NCI-H1694 treated with DMSO at 0.1 percent for 48 hours (cell line): ENCODE measurements around the gene SPPL2B.
"Not testable (repeated sequence)": the region's sequence is repeated elsewhere in the genome, so short reads cannot be mapped to it uniquely, and the experiment has no call there.

Source experiments
- DNase-seq: peaks from one replicate; lab custom pipeline; 2025; lab: John Stamatoyannopoulos, UW

Gene SPPL2B

DNA sequence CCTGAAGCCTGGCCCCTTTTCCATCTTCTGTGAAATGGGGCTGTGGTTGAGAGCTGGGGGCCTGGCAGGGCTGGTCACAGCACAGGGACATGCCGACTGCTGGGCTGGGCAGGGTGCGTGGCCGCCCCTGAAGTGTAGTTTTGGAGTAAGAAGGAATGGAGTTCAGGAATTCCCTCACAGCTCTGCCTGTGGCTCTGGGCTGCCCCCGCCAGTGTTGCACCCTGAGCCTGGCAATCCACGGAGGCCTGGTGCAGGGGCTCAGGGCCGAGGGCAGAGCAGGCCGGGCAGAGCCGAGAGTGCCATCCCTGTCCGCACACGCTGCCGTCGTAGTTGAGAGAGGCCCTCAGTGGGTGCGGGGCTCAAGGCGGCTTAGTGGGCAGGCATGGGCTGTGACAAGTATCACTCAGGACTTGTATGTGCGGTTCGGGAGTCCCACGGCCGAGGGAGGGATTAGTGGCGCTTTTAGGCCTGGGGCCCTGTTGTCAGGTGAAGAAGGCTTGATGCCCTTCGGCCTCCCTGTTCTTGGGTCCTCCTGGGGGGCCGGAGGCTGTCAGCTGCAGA, 9.7 kb downstream of the SPPL2B start:
- DNase-seq, result no peak

DNA sequence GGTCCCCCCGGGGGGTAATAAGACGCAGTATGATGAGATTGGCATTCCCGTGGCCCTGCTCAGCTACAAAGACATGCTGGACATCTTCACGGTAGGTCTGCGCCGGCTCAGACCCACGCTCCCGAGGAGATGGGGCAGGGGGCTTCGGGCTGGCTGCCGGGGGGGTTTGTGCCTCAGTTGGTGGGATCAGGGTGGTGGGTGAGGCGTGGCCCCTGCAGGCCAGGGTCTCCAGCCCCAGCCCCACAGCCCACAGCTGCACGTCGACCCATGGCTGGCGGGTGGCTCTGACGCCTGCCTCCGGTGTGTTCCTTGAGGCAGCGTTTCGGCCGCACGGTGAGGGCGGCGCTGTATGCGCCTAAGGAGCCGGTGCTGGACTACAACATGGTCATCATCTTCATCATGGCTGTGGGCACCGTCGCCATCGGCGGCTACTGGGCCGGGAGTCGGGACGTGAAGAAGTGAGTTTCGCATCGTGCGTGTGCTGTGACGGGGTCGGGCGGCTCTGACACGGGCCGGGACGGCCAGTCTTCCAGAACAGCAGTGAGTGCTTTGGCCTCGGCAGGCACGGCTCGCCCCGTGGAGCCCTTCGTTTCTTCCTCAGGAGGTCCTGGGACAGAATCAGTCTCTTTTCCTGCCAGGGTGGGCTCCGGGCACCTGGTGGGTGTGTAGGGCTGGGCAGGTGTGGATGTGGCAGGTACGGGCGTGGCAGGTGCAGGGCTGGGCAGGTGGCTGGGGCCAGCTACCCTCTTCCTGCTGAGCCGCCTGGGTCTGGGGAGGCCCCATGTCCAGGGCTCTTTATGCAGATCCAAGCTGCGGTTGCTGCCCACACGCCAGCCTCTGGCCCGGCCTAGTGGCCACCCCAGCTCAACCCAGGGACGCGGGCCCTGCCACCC, 10.5 kb downstream of the SPPL2B start:
- no peak for DNase-seq

DNA sequence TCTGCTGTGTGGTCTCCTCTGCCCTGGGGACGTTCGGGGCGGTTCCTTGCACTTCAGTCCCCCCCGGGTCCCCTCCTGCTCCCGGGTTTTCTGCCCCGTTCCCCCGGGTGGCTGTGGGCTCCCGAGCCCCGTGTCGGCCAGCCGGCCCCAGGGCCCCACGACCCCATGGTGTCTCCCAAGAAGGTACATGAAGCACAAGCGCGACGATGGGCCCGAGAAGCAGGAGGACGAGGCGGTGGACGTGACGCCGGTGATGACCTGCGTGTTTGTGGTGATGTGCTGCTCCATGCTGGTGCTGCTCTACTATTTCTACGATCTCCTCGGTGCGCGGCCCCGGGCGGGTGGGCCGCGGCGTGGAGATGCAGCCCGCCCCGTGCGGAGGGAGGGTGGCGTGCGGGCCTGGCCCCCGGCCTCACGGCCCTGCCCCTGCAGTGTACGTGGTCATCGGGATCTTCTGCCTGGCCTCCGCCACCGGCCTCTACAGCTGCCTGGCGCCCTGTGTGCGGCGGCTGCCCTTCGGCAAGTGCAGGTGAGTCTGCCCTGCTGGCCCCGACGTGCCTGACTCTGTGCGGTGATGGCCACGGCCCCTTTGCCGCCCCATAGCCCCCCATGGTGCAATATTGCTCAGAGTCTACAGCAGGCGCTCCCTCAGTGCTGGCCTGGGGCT, 11.3 kb downstream of the SPPL2B start:
- DNase-seq, result no peak

DNA sequence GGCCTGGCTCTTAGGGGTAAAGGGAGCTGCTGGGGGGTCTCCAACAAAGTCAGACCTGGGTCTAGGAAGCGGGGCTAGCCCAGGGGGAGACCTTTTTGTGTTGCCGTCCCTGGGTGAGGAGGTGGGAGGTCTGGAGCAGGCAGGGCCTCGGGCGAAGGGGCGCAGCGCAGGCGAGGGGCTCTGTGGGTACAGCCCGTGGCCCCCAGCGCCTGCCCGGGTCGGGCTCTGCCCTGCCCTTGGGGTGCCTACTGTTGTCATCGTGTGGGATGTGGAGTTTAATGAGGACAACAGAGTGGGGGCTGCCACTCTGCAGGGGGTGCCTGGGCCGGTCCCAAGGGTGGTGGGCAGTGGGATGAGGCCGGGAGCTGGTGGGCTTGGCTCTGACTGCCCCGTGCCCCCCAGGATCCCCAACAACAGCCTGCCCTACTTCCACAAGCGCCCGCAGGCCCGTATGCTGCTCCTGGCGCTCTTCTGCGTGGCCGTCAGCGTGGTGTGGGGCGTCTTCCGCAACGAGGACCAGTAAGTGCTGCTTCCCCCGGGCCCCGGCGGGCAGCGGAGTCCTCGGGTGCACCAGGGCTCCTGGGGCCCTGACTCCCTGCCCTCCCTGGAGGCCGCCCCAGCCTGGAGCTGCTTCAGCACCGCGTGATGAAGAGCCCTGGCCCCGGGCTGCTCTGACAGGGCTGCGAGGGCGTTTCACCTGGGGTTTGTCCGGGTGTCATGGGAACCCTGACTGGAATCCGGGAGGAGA, 12.2 kb downstream of the SPPL2B start:
- DNase-seq, result no peak

DNA sequence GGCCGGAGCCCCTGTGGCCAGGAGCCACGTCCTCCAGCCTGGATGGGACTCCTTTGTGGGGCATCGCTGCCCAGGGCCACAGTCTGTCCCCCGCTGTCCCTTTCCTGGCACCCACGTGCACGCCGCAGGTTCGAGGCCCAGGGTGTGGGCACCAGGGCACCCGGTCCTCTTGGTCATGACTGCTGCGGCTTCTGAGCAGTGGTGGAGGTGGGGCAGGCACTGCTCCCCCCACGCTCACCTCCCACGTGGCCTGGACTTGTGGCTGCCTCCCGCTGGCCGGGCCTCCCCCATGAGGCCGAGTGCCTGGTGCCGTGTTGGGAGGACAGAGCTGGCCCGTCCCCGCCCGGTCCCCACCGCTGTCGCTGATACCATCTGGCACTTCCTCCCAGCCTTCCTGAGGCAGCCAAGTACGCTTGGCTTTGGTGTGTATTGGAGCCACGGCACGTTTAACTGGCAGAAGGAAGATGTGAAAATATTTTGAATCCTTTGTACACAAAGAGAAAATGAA, 12.8 kb downstream of the SPPL2B start:
- DNase-seq, result peak; percentile 19

DNA sequence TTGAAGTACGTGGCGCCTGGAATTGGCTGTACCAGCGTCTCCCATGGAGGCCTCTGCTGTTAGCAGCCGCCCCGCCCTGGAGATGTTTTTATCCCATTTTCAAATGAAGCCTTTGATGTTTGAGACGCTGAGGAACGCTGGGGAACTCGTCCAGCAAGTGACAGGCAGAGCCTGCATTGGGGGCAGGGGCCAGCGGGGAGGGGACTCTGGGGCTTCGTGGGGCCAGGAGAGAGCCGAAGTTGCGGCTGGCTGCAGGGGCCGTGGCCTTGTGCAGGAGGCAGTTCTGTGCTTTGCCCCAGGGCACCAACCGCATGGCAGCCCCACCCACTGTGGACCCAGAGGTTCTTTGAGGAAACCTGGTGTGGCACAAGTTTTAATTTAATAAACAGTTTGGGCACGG, 13.5 kb downstream of the SPPL2B start:
- no peak for DNase-seq

DNA sequence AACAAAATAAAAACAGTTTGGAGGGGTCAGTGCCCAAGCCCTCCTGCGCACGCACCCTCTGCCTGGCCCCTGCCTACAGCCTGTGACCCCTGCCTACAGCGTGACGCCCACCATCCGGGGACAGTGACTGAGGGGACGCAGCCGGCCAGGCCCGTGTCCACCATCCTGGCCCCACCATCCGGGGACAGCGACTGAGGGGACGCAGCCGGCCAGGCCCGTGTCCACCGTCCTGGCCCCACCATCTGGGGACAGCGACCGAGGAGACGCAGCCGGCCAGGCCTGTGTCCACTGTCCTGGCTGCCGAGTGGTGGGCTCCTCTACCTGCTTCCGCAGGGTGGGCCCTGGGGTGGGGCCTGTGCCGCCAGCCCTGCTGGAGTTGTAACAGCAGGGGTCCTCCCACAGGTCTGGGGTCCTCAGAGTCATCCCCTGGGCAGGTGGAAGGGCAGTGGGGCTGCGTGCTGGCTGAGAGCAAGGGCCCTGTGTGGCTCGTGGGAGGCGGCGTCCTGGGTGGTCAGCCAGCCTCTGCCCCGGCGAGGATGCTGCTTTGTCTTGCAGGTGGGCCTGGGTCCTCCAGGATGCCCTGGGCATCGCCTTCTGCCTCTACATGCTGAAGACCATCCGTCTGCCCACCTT, 14.3 kb downstream of the SPPL2B start:
- DNase-seq, result no peak

DNA sequence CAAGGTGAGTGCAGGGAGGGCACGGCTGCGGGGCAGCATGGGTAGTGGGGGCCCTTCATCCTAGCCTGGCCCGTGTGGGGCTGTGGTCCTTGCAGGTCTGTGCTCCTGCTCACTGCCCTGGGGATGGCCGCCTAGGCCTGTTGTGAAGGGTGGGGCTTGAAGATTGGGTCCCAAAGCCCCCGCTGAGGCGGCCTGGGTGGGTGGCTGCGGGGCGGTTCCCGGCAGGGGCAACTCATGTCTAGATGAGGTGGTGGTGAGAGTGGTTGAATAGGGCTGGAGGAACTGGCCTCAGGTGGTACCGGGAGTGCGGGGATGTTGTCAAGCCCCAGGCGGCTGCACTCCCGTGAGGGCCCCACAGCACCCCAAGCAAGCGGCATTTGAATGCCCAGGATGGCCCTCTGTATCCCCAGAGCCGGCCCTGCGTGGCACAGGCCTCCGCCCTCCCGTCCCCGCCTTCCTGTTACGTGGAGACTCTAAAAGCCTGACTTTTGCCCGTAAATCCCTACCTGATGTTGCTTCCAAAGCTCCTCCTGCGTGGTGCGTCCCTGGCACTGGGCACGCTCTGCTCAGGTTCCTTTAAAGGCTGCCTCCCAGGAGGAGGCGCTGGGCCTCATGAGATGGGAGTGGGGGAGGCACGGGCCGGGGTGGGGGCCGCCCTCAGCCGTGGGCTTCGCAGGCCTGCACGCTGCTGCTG, 15.0 kb downstream of the SPPL2B start:
- DNase-seq, result no peak

DNA sequence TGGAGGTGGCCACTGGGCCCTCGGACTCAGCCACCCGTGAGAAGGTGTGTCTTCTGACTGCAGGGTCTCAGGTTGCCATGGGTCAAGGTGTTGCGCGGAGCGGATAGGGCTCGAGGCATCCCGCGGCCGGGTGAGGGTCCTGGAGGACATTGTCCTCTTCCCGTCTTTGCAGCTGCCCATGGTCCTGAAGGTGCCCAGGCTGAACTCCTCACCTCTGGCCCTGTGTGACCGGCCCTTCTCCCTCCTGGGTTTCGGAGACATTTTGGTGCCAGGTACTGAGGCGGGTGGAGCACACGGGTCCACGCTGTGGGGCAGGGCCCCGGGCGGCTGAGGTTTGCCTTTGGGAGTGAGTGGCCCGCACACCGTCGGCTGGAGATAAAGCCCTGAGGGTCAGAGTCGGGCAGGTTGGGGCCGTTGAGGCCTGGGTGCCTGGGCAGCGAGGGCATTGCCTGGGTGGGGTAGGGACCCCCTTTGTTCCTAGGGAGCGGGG, 15.9 kb downstream of the SPPL2B start:
- DNase-seq, result no peak

DNA sequence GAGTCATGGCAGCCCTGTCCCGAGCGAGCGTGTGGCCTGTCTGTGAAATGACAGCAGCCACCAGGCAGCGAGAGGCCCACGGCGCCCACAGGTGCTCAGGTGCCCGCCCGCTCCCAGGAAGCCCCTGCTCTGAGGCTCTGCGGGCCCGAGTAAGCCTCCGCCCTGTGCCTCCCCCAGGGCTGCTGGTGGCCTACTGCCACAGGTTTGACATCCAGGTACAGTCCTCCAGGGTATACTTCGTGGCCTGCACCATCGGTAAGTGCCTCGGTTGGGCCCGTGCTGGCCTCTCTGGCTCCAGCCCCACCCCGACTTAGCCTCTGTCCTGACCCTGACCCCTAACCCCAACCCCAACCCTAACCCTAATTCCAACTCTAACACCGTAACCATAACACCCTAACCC, 16.6 kb downstream of the SPPL2B start:
- no peak for DNase-seq

DNA sequence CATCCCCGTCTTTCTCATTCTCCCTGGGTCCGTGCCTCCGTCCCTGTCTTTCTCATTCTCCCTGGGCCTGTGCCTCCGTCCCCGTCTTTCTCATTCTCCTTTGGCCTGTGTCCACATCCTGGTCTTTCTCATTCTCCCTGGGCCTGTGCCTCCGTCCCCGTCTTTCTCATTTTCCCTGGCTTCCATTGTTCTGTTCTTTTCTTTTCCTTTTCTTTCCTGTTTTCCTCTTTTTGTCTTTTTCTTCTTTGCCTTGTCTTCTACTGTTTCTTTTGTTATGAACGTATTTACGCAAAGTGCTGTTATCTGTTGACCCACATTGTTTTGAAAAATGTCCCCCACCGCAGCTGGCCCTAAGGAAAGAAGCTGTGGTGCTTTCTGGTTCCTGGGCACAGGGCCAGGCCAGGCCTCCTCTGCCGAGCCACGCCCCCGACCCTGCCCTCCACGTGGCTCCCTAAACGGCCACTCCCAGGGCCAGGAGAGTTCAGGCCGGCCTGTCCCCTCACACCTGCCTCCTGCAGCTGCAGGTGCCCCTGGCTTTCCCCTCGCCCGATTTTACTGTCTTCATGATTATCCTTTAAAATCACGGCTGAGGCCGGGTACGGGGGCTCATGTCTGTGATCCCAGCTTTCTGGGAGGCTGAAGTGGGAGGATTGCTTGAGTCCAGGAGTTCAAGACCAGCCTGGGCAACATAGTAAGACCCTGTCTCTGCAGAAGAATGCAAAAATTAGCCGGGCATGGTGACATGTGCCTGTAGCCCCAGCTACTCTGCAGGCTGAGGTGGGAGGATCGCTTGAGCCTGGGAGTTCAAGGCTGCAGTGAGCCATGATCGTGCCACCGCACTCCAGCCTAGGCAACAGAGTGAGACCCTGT, 17.5 kb downstream of the SPPL2B start:
- DNase-seq, result no peak

DNA sequence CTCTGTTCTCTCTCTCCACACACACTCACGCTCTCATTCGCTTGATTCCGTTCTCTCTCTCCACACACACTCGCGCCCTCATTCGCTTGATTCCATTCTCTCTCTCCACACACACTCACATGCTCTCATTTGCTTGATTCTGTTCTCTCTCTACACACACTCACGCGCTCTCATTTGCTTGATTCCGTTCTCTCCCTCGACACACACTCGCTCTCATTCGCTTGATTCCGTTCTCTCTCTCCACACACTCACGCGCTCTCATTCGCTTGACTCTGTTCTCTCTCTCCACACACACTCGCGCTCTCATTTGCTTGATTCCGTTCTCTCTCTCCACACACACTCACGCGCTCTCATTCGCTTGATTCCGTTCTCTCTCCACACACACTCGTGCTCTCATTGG, 21.3 kb downstream of the SPPL2B start:
- not testable (repeated sequence) for DNase-seq

DNA sequence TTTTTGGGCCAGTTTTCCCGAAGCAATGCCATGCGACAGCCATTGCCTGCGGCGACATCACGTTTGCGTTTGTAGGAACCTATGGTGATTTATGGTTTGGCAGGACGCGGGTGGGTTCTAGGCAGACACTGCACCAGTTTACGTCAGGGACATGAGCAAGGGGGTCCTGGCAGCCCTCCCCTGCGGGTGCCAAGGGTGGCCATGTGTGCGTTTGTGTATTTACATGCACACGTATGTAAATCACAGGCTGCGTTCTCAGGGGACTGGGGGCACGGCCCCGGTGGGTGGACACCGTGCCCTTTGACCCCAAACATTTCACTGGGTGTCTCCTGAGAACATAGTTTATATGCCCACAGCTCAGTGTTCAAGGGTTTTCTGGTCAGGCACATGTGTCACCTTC, 22.2 kb downstream of the SPPL2B start:
- no peak for DNase-seq

DNA sequence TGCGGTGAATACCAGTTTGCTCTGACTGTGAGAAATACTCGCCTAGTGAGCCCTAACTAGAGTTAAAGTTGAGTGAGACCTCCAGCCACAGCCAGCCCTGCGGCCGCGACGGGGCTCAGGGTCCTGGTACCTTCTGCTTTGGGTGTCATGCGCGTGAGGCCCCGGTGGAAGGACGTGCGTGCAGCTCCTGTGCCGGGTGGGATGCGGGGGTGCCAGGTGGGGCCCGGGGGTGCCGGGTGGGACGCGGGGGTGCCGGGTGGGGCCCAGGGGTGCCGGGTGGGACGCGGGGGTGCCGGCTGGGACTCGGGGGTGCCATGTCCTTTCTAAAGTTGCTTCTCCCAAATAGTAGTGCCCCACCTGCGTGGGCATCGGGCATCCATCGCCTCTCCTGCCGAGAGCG, 23.1 kb downstream of the SPPL2B start:
- DNase-seq, result no peak

DNA sequence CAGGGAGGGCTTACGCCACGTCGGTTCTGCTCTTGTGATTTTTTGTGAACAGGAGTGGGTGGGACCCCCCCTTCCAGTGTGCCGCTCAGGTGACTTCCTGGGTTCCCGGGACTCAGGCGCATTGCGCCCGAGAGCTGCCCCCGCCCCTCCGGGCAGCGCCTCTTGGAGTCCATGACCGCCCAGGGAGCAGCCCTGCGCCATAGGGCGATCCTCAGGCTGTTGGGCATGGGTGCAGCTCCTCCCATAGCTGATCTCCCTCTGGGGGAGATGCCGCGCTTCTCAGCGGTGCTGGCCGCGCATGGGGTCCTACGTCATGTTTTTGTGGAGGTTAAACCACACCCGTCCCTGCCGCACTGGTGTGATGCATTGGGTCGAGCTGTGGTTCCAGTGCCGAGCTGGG, 23.6 kb downstream of the SPPL2B start:
- DNase-seq, result no peak

DNA sequence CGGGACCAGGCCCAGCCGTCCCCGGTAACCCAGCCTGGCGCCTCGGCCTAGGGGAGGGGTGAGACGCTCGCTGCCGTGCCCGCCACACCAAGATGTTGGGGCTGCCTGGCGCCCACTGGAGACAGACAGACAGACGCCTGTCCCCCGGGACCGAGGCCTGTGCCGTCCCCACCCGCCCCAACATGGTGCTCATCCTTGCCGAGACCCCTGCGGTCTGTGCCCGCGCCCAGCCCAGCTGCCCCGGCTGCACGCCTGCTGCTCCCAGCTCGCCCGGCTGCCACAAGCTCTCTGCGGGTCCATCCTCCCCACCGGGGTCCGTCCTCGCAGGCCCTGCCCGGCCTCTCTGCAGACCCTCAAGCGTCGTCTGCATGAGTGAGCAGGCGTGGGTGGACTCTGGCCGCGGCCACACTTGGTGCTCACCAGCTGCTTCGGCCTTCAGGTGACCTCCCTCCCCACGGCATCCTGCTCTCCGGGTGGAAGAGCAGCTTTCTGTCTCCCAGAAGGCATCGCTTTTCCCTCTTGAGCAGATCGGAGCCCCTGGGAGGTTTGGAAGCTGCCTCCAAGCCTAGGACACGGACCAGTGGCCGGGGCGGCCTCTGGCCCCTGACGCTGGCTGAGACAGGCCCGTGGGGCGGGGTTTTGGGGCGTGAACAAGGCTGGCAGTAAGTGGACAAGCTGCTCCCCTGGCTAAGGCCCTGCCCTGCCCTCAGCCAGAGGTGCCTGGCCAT, 24.8 kb downstream of the SPPL2B start:
- DNase-seq, result no peak

DNA sequence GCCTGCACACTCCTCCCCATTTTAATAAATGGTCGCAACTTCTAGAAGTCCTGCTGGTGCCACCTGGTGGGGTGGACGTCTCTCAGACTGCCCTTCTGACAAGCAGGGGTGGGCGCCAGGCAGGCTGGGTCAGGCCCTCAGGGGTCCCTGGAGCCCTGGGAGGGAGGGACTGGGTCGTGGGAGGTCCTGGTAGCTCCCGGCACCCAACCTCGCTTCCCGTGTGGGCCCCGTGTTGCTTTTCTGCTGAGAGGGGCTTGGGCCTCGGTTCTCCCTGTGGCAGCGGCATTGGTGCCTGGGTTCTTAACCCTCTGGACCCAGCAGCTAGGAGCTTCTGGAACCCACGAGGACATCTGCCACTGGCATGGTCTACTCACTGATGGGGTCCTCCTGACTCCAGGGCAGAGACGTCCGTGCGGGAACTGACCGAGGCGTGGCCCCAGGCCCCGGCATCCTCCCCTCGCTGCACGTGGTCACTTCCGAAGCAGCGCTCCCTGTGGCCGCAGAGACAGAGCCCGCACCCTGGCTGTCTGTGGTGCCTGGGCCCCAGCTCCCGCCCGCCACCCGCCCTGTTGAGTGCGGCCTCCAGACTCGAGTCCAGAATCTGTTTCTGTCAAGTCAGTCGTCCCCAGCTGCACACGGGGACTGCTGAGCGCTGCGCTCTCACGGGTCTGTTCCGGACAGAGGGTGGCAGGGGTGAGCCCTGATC, 25.6 kb downstream of the SPPL2B start:
- DNase-seq, result no peak

DNA sequence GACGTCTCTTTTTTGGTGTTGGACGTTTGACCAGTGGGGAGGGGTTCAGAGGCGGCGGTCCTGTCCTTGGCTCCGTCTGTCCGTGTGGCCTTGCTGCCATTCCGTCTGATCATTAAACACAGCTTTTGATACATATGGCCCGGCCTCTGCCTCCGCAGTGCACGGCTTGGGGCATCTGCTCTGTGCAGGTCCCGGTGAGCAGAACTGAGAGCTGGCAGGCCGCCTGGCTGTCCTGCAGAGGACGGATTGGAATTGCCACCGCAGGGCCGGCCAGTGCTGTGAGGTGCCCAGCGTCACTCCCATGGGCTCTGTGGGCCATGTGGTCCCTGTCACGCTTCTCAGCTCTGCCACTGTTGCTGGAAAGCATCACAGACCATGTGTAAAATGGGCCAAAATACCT, 26.2 kb downstream of the SPPL2B start:
- no peak for DNase-seq
